Peyer's patch (tissue), 4 donors: ENCODE results near the gene NDUFS8. TPM values are rescaled to one million over a fixed set of nuclear protein-coding genes. Genes with fewer than 3 reads are reported as not detected.
"Not testable (repeated sequence)": the region's sequence is repeated elsewhere in the genome, so short reads cannot be mapped to it uniquely, and the experiment has no call there.

ENCODE experiments used
- DNase-seq, 3 donors: peaks; one replicate each; pipeline ENCODE4 v3.0.0-alpha.2; 2017 to 2019
- H3K27ac ChIP-seq, 4 donors: fragments of 200-600 bp; sonication (generic); one replicate each; pipeline ENCODE4 v1.5.1; 2016 to 2019
- H3K27me3 ChIP-seq, 2 donors: fragments of 200-600 bp; sonication (generic); one replicate each; pipeline ENCODE4 v1.5.1; 2019
- H3K36me3 ChIP-seq, 3 donors: fragments of 200-600 bp; sonication (generic); one replicate each; pipeline ENCODE4 v1.5.1; 2016 to 2019
- H3K4me1 ChIP-seq, 4 donors: fragments of 200-600 bp; sonication (generic); one replicate each; pipeline ENCODE4 v1.5.1; 2016 to 2019
- H3K4me3 ChIP-seq, 4 donors: fragments of 200-600 bp; sonication (generic); 1 replicate in 3 of 4; 2 replicates in 1 of 4; pipeline ENCODE4 v1.5.1; 2016 to 2019; ENCODE audit warnings: mild to moderate bottlenecking in 1 of 4
- H3K9me3 ChIP-seq, 4 donors: fragments of 200-600 bp; sonication (generic); one replicate each; pipeline ENCODE4 v1.5.1; 2016 to 2019; ENCODE audit warnings: mild to moderate bottlenecking in 1 of 4
- POLR2A ChIP-seq, 2 donors: fragments of 450-650 bp; IDR thresholded peaks; one replicate each; pipeline ENCODE4 v1.5.1; 2017; ENCODE audit warnings: antibody characterized with exemption in 2 of 2, mild to moderate bottlenecking in 2 of 2, moderate library complexity in 2 of 2
- total RNA-seq, 4 donors: library from RNA; depleted of rRNA; stranded (reverse); fragments of >200 nt; gene quantifications; one replicate each; pipeline ENCODE4 v1.1.0, GENCODE V29; 2016
- TF ChIP-seq, protein P1 (sequence below), 6 experiments: fragments of 450-650 bp in 4 of 6; fragments of 200-600 bp in 2 of 6; sonication (generic) in 1 of 6; IDR thresholded peaks; one replicate each; pipeline ENCODE4 v1.5.1; 2017 to 2019; ENCODE audit warnings: antibody characterized with exemption in 6 of 6, mild to moderate bottlenecking in 3 of 6, moderate library complexity in 1 of 6

Gene NDUFS8
- total RNA-seq, 4 donors from 2014 or later = 153 to 195 (median 162) TPM

DNA sequence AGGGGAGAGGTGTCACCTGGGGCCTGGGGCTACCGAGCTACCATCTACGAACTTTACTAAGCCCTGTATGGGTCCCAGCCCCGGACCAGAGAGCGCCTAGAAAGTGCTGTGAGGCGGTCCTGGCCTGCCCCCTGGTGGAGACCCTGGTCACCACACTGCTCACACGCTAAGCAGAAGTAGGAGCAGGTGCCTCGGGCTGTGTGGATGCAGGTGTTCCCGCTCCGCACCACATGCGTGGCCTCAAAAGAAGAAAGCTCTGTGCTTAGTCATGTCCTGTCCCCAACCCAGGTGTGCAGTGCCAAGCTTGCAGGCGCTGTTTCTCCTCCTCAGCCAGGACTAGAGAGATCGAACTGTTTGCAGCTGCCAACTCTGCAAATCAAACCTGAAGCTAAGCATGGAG is 36.7 kb upstream of the NDUFS8 start:
- DNase-seq = peak; percentile 65 to 89 (median 79)
- TF ChIP-seq, protein P1, sequence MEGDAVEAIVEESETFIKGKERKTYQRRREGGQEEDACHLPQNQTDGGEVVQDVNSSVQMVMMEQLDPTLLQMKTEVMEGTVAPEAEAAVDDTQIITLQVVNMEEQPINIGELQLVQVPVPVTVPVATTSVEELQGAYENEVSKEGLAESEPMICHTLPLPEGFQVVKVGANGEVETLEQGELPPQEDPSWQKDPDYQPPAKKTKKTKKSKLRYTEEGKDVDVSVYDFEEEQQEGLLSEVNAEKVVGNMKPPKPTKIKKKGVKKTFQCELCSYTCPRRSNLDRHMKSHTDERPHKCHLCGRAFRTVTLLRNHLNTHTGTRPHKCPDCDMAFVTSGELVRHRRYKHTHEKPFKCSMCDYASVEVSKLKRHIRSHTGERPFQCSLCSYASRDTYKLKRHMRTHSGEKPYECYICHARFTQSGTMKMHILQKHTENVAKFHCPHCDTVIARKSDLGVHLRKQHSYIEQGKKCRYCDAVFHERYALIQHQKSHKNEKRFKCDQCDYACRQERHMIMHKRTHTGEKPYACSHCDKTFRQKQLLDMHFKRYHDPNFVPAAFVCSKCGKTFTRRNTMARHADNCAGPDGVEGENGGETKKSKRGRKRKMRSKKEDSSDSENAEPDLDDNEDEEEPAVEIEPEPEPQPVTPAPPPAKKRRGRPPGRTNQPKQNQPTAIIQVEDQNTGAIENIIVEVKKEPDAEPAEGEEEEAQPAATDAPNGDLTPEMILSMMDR (IDR thresholded peaks at IDR 0.05) = peak; percentile 57 to 88 (median 70)
- H3K27me3 ChIP-seq, H3K9me3 ChIP-seq, H3K36me3 ChIP-seq, H3K4me3 ChIP-seq: not testable (repeated sequence)
- H3K4me1 ChIP-seq = peaks cover 0 to 28% (median 20%) of the 10 kb centered on the region in 4 donors
- peak overlapping the region in 1 of 4 donors; percentile 38 for H3K27ac ChIP-seq

DNA sequence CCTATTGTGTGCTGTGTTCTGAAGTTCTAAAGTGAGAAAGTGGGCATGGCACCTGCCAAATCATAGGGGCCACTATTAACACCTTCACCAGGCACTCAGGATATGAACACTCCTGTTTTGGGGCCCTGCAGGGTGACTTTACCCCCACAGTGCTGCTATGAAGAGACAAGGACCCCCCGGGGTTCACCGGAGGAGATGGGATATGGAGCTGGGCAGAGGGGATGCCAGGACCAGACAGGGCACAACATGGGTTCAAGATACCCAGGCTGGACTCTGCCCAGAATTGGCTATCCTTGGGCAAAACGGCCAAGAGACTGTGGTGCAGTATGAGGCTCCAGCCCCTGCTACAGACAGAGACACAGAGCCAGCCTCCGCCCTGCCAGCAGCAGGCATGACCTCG is 36.1 kb upstream of the NDUFS8 start:
- not testable (repeated sequence) for H3K36me3 ChIP-seq, H3K4me3 ChIP-seq
- H3K4me1 ChIP-seq = peaks cover 0 to 31% (median 20%) of the 10 kb centered on the region in 4 donors

DNA sequence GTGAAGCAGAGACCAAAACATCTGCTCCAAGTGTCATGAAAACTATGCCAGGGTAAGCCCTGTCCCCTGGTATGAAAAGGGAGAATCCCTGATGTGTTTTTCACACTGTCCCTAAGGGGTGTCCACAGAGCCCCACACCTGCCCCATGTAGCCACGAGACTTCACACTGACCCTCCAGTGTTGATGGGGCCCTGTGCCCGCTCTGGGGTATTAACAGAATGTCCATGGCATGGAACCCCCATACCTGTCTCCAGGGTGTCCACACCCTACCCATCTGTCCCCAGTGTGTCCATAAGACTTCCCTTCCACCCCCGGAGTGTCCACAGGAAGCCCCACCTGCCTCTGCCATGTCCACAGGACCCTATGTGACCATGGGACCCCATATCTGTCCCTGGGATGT is 35.4 kb upstream of the NDUFS8 start:
- H3K27me3 ChIP-seq, H3K9me3 ChIP-seq, H3K27ac ChIP-seq, H3K36me3 ChIP-seq, H3K4me3 ChIP-seq: not testable (repeated sequence)
- H3K4me1 ChIP-seq = peaks cover 0 to 36% (median 22%) of the 10 kb centered on the region in 4 donors
- DNase-seq = peak in 1 of 3 donors; percentile 42

More for the DNA sequence above, 36.1 kb upstream of the NDUFS8 start:
- H3K27ac ChIP-seq = peak overlapping the region in 1 of 4 donors; percentile 38
- DNase-seq = peak in 1 of 3 donors; percentile 37
- H3K9me3 ChIP-seq, H3K27me3 ChIP-seq: not testable (repeated sequence)

DNA sequence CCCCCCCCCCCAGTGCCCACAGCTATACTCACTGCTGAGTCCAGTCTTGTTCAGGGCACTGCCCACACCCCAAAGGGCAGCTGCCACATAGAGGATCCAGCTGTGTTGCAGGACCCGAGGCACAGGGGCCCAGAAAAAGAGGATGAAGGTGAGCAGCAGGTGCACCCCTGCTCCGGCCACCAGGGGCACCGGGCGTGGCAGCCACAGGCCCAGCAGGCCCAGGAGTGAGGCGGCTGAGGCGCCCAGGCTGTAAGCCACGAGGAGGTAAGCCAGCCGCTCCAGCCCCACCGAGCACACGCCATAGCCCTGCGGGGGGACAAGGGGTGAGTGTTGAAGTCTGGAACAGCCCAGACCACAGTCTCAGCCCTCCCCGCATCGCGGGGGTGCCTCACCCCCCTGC is 34.9 kb upstream of the NDUFS8 start:
- not testable (repeated sequence) for H3K27me3 ChIP-seq, H3K4me3 ChIP-seq, H3K27ac ChIP-seq, H3K36me3 ChIP-seq, H3K9me3 ChIP-seq
- DNase-seq = peak in 2 of 3 donors; percentile 11 to 36
- H3K4me1 ChIP-seq = peaks cover 0 to 37% (median 22%) of the 10 kb centered on the region in 4 donors

DNA sequence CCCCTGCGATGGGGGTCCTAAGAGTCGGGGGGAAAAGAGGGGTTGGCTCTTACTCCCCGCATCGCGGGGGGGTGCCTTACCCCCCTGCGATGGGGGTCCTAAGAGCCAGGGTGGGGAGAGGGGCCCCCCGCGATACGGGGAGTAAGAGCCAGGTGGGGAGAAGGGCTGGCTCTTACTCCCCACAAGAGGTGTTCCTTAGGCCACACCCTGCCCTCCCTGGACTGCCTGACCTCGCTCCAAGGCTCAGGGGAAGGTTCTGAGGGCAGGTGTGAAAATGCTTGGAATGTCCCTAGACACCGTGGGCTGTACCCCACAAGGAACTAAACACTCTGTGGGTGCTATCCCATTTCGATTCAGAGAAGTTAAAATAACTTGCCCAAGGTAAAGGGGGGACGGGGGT is 34.4 kb upstream of the NDUFS8 start:
- no peak overlapping the region for H3K4me3 ChIP-seq
- peak; percentile 2 to 44 (median 43) for DNase-seq
- no peaks in the 10 kb centered on the region for H3K27me3 ChIP-seq
- H3K9me3 ChIP-seq = no peaks in the 10 kb centered on the region
- H3K27ac ChIP-seq = peak overlapping the region in 1 of 4 donors; percentile 85
- H3K4me1 ChIP-seq = peaks cover 0 to 37% (median 22%) of the 10 kb centered on the region in 4 donors
- peaks cover 0 to 4% (median 0%) of the 10 kb centered on the region in 3 donors for H3K36me3 ChIP-seq
- TF ChIP-seq, protein P1 (IDR thresholded peaks at IDR 0.05) = no peak
- no peak for TF ChIP-seq POLR2A (IDR thresholded peaks at IDR 0.05)

DNA sequence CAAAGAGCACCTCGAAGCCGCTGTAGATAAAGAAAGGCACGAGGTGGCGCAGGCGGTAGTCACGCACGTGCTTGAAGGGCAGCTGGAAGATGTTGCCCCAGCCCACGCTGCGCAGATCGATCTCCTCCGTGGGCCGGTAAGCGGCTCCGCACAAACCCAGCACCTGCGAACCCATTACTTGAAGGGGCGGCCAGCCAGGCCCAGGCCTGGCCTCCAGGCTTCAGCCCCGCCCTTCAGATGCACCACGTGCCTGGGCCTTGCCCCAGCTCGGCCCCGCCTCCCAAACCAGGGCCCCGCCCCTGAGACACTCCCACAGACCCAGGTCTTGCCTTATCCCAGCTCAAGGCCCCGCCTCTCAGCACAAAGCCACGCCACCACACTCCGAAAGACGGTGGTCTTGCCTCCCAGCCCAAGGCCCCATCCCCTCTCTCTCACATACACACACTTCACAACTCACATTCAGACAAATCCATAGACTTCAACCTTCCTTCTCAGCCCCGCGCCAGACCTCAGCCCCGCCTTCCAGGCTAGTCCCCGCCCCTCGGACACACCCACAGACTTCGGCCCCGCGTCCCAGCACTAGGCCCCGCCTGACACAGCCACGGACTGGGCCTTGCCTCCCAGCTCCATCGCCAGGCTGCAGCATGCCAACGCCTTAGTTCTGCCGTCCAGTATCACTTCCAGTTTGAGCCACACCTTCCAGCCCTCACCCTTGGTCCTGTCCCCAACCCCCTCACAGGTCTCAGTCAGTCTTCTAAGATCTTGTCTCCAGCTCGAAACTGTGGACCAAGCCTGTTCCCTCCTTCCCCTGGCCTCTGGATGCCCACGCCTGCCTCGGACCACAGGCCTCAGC is 33.6 kb upstream of the NDUFS8 start:
- DNase-seq = peak; percentile 44 to 94 (median 87)
- Histone ChIP-seq H3K9me3 (no peaks in the 10 kb centered on the region), H3K27me3 (no peaks in the 10 kb centered on the region), H3K4me3 (peak overlapping the region in 2 of 4 donors; percentile 8 to 36), H3K4me1 (peaks cover 0 to 37% (median 20%) of the 10 kb centered on the region in 4 donors), H3K27ac (peak overlapping the region in 2 of 4 donors; percentile 78 to 85), H3K36me3 (peaks cover 0 to 4% (median 0%) of the 10 kb centered on the region in 3 donors)
- TF ChIP-seq, protein P1 (IDR thresholded peaks at IDR 0.05) = no peak
- TF ChIP-seq POLR2A (IDR thresholded peaks at IDR 0.05) = no peak

DNA sequence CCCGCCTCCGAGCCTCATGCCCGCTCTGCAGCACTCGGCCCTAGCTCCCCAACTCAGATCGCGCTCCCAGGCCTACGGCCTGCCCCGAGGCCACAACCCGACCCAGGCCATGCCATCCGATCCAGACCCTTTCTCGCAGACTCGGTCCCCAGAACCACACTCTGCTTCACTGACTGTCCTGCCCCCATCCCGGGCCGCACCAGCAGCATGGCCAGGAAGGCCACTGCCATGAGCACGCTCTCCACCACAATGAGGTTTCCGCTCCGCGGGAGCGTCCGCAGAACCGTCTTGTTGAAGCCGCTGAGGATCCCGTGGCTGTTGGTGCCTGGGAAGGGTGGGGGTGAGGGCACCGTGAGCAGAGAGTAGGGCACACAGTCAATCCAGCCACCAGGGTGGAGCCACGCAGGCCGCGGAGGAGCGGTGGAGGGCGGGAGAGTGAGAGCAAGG is 33.0 kb upstream of the NDUFS8 start:
- peak in 1 of 3 donors; percentile 56 for DNase-seq
- TF ChIP-seq, protein P1 (IDR thresholded peaks at IDR 0.05) = no peak
- TF ChIP-seq POLR2A (IDR thresholded peaks at IDR 0.05) = no peak
- no peaks in the 10 kb centered on the region for H3K27me3 ChIP-seq
- no peaks in the 10 kb centered on the region for H3K9me3 ChIP-seq
- H3K4me1 ChIP-seq = peaks cover 0 to 39% (median 24%) of the 10 kb centered on the region in 4 donors
- H3K36me3 ChIP-seq = peaks cover 0 to 4% (median 0%) of the 10 kb centered on the region in 3 donors
- no peak overlapping the region for H3K4me3 ChIP-seq
- H3K27ac ChIP-seq = peak overlapping the region in 3 of 4 donors; percentile 55 to 85 (median 78)
